ENCODE results near the gene ANKRD30BL.
"Not testable (repeated sequence)": the region's sequence is repeated elsewhere in the genome, so short reads cannot be mapped to it uniquely, and the experiment has no call there.

The ANKRD30BL gene, protein sequence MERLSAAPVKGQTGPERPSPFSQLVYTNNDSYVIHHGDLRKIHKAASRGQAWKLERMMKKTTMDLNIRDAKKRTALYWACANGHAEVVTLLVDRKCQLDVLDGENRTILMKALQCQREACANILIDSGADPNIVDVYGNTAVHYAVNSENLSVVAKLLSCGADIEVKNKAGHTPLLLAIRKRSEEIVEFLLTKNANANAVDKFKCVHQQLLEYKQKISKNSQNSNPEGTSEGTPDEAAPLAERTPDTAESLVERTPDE

DNA sequence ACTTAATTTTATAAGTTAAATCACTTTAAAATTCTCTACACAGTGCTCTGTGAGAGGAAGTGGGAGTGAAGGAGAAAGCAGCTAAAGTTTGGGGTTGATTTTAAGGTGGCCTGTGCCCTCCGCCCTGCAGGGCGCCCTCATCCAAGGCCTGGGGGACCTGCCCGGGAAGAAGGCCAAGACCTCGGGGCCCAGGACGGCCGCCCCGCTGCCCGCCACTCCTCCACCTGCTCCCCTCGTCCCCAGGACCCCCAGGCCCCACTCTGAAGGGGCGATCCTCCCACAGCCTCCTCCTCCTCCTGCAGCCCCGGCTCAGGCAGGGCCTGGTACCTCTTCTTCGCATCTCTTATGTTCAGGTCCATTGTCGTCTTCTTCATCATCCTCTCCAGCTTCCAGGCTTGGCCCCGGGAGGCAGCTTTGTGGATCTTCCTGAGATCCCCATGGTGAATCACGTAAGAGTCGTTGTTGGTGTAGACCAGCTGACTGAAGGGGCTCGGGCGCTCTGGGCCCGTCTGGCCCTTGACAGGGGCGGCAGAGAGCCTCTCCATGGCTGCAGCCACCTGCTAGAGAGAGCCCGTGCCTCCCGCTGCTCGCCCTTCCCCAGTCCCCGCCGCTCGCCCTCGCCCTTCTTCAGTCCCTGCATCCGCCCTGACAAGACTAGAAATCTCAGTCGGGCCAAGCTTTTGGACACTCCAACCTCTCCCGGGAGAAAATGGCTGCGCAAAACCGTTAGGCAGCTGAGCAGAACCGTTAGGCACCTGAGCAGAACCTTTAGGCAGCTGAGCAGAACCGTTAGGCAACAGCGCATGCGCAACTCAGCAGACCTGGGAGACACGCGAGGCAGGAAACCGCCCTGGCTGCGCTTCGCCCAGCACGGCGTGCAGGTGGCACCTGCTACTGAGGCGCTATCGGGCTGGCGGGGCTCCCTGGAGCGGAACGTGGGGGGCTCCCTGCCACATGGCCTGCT lies at the start of gene ANKRD30BL:
ANKRD30BL (minus strand) TSS at position 792 of the 964 bp plus-strand sequence; CDS start at position 545, 247 bp downstream.
- DNase-seq = not testable (repeated sequence)

DNA sequence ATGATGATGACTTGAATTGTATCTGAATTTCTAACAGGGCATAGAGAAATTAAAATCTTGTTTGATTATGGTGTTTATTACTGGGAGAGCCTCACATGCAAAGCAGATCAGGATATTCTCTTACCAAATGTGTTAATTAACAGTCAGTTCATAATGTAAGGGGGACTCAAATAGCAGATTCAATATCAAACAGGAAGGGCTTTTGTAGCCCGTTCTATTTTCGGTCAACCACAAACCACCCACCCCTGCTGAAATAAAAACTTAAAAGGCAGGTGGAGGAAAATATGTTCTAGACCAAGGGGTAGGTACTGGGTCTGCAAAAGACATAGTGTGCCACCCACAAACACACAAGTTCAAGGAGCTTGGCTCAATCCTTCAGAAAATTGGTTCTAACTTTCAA lies 41.1 kb upstream of the ANKRD30BL start:
- DNase-seq = not testable (repeated sequence)

DNA sequence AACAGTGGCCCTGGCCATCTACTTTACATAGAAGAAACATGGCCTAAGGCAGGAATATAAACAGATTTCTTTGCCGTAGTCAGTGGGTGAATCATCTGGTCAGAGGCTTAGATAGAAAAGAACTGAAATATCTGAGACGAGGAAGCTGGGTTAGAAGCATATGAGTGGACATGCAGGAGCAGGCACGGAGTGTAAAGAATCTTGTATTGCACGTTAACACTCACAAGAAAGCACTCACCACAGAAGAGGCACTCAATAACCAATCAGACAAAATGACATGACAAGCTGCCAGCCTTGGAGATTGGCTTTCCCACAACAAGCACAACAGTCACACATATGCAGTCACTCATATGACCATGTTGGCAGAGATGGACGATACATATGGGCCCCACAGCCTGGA lies 31.1 kb upstream of the ANKRD30BL start:
- DNase-seq = not testable (repeated sequence)

DNA sequence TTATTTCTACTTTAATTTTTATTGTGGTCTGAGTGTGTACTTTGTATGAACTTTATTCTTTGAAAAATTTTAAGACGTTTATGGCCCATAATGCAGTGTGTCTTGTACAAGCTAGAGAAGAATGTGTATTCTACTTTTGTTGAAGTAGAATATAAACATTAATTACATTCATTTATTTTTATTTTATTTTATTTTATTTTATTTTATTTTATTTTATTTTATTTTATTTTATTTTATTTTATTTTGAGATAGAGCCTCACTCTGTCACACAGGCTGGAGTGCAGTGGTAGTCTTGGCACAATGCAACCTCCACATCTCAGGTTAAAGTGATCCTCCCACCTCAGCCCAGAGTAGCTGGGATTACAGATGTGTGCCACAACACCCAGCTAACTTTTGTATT lies 5.3 kb upstream of the ANKRD30BL start:
- not testable (repeated sequence) for DNase-seq

DNA sequence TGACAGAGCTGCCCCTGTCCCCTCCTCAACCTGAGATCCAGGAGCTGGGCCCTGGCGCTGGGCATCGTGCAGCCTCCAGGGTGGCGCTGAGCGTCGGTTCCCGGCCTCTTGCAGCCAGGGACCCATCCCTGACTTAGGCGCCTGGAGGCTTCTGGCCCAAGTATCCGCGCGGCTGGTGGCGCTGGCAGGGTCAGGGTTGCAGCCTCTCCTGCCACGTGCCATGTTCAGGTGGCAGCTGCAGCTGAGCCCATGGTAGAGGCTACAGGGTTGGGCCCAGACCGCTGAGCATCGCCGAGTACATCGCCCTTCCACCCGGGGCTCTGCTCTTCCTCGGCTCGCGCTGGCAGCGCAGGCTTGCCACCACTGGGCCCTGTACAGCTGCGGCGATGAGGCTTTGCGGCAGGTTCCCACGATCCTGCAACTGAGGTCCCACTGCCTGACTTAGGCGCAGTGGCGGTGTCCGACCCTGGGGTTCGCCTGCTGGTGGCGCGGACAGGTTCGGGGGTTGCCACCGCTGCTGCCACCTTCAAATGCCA lies 441 bp upstream of the ANKRD30BL start:
- DNase-seq = not testable (repeated sequence)

DNA sequence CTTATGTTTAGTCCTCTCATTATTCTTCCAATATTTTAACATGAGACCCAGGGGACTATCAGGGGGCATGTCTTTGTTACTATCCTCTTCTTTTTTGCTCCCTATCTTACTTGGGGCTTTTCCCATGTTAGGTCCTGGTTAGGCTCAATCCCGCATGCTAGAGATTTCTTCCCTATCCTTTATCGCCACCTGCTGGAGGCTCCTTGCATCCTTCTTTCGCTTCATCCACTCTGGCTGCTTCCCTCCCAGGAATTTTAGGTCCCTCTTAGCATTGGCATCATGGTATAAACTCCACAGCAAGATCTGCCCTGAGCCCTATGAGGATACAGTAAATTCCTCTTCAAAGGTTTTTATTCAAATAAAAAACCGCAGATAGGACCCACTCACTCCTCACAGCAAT lies 15.0 kb downstream of the ANKRD30BL start:
- DNase-seq = peak; percentile 1 to 2

Measured in activated CD4-positive, alpha-beta T cell treated with anti-CD3 and anti-CD28 coated beads, Interleukin-2, amount 50 U/mL, for 4 hours (primary cell).